Activated CD8-positive, alpha-beta memory T cell treated with anti-CD3 and anti-CD28 coated beads for 48 hours (primary cell): ENCODE measurements around the gene OR56A3.

Experiments
- DNase-seq, 3 experiments: peaks; one replicate each; pipeline ENCODE4 v3.0.0-alpha.2; 2020; ENCODE audit warnings: low read depth in 2 of 3, low spot score in 2 of 3

OR56A3 gene

GRCh38 chr11:5973530-5973929, 31.5 kb downstream of the OR56A3 start:
- DNase-seq: no peak

- no peak for DNase-seq
Measured at GRCh38 chr11:5983443-5983842, 41.4 kb downstream of the OR56A3 start.

GRCh38 chr11:5986885-5987284, 44.8 kb downstream of the OR56A3 start, which contains the start of gene OR52L1:
Gene OR52L1 (minus strand): TSS chr11:5986985. CDS start chr11:5986930, 55 bp downstream.
- no peak for DNase-seq

GRCh38 chr11:5989203-5989602, 47.2 kb downstream of the OR56A3 start:
- no peak for DNase-seq

GRCh38 chr11:5992150-5992549, 50.1 kb downstream of the OR56A3 start:
- DNase-seq: no peak

GRCh38 chr11:5992604-5993251, 50.7 kb downstream of the OR56A3 start:
- DNase-seq: no peak

GRCh38 chr11:5994791-5995190, 52.7 kb downstream of the OR56A3 start:
- DNase-seq: no peak
